Prostate gland (tissue), 2 donors: ENCODE results near the gene EP400. TPM values are rescaled to one million over a fixed set of nuclear protein-coding genes. Genes with fewer than 3 reads are reported as not detected.

Experiments
- DNase-seq: peaks from one replicate; pipeline ENCODE4 v3.0.0-alpha.2; 2019; ENCODE audit warnings: low spot score
- H3K27ac ChIP-seq, 2 donors: fragments of 200-600 bp; sonication (generic); 2 replicates each; pipeline ENCODE4 v1.5.1; 2017 to 2019
- H3K27me3 ChIP-seq: fragments of 200-600 bp; sonication (generic); replicated peaks from 2 replicates; pipeline ENCODE4 v1.5.1; 2019; ENCODE audit not compliant: insufficient read depth
- H3K36me3 ChIP-seq, 2 donors: fragments of 200-600 bp; sonication (generic); 1 replicate in 1 of 2; 2 replicates in 1 of 2; pipeline versions ENCODE4 v1.5.1 to v1.8.1; 2017 to 2019
- H3K4me1 ChIP-seq: fragments of 200-600 bp; sonication (generic); replicated peaks from 2 replicates; pipeline ENCODE4 v1.5.1; 2019
- H3K4me3 ChIP-seq, 2 donors: fragments of 200-600 bp; sonication (generic); 2 replicates each; pipeline ENCODE4 v1.5.1; 2017 to 2019
- H3K9me3 ChIP-seq: fragments of 200-600 bp; sonication (generic); 2 replicates; pipeline ENCODE4 v1.5.1; 2017
- CTCF ChIP-seq, 4 experiments: fragments of 200-600 bp in 2 of 4; fragments of 450-650 bp in 2 of 4; sonication (generic) in 2 of 4; IDR thresholded peaks; 1 replicate in 3 of 4; 2 replicates in 1 of 4; pipeline ENCODE4 v1.5.1; 2016 to 2019; ENCODE audit warnings: antibody characterized with exemption in 4 of 4, mild to moderate bottlenecking in 2 of 4, moderate library complexity in 2 of 4
- POLR2A ChIP-seq: fragments of 450-650 bp; IDR thresholded peaks from one replicate; pipeline ENCODE4 v1.6.1; 2016; ENCODE audit warnings: antibody characterized with exemption, mild to moderate bottlenecking
- POLR2AphosphoS5 ChIP-seq: sonication (generic); formaldehyde crosslinking; IDR thresholded peaks from one replicate; pipeline ENCODE4 v1.6.1; 2017; ENCODE audit warnings: antibody characterized with exemption
- WGBS: methylation state at CpG from one replicate; pipeline ENCODE4 v1.1.5; 2018; 5-methylcytosine and 5-hydroxymethylcytosine counted together
- intact Hi-C: fragments of 100-400 bp; cut with DNase I; formaldehyde crosslinking; loops from one replicate; pipeline ENCODE4 v1.14.2; 2022
- total RNA-seq, 2 donors: library from RNA; depleted of rRNA; stranded (reverse); fragments of >200 nt; gene quantifications; one replicate each; pipeline ENCODE4 v1.1.0, GENCODE V29; 2016

Gene EP400
- total RNA-seq, 2 donors from 2014 or later = 22.3 to 46.2 TPM

- H3K36me3 ChIP-seq = peaks cover 12 to 16% of the 10 kb centered on the region in 2 donors
- H3K4me1 ChIP-seq = no peaks in the 10 kb centered on the region
- intact Hi-C loops = no loop called here
- no peaks in the 10 kb centered on the region for H3K9me3 ChIP-seq
- no peak for DNase-seq
- 90% methylated on average over 14 of the region's 14 CpGs for WGBS
- H3K27ac ChIP-seq = no peak overlapping the region
- H3K27me3 ChIP-seq = no peaks in the 10 kb centered on the region
- TF ChIP-seq POLR2A (no peak), CTCF (IDR thresholded peaks at IDR 0.05) (no peak), POLR2AphosphoS5 (no peak)
- no peak overlapping the region for H3K4me3 ChIP-seq
These were observed 29.6 kb upstream of the EP400 start for GRCh38 chr12:131920157-131920508.

GRCh38 chr12:131920902-131921840, 28.6 kb upstream of the EP400 start:
- Histone ChIP-seq H3K4me1 (no peaks in the 10 kb centered on the region), H3K9me3 (no peaks in the 10 kb centered on the region), H3K4me3 (no peak overlapping the region), H3K27me3 (no peaks in the 10 kb centered on the region), H3K27ac (no peak overlapping the region), H3K36me3 (peaks cover 5 to 9% of the 10 kb centered on the region in 2 donors)
- intact Hi-C loops = no loop called here
- TF ChIP-seq POLR2AphosphoS5 (no peak), CTCF (IDR thresholded peaks at IDR 0.05) (no peak), POLR2A (no peak)
- no peak for DNase-seq
- WGBS = 78% methylated on average over 29 of the region's 35 CpGs

GRCh38 chr12:131921866-131922769, 27.6 kb upstream of the EP400 start:
- no peak overlapping the region for H3K27ac ChIP-seq
- TF ChIP-seq POLR2AphosphoS5 = no peak
- TF ChIP-seq POLR2A = no peak
- TF ChIP-seq CTCF (IDR thresholded peaks at IDR 0.05) = no peak
- no peak overlapping the region for H3K4me3 ChIP-seq
- no peaks in the 10 kb centered on the region for H3K9me3 ChIP-seq
- 68% methylated on average over 29 of the region's 29 CpGs for WGBS
- no peak for DNase-seq
- H3K4me1 ChIP-seq = no peaks in the 10 kb centered on the region
- intact Hi-C loops = no loop called here
- peaks cover 0 to 3% of the 10 kb centered on the region in 2 donors for H3K36me3 ChIP-seq
- no peaks in the 10 kb centered on the region for H3K27me3 ChIP-seq

- peaks cover 0 to 3% of the 10 kb centered on the region in 2 donors for H3K36me3 ChIP-seq
- H3K27ac ChIP-seq = no peak overlapping the region
- no peaks in the 10 kb centered on the region for H3K9me3 ChIP-seq
- intact Hi-C loops = no loop called here
- TF ChIP-seq CTCF (IDR thresholded peaks at IDR 0.05) (no peak), POLR2AphosphoS5 (no peak), POLR2A (no peak)
- H3K4me3 ChIP-seq = no peak overlapping the region
- H3K27me3 ChIP-seq = no peaks in the 10 kb centered on the region
- no peak for DNase-seq
- H3K4me1 ChIP-seq = no peaks in the 10 kb centered on the region
- WGBS = 88% methylated on average over 13 of the region's 13 CpGs
These were observed 27.0 kb upstream of the EP400 start for GRCh38 chr12:131922772-131923171.
